Heart left ventricle (tissue), 16 donors: Measurements from ENCODE around the gene NR3C2. TPM values are rescaled to one million over a fixed set of nuclear protein-coding genes. Genes with fewer than 3 reads are reported as not detected.

Experiments
- ATAC-seq, 4 donors: fragments of 200-7000 bp; cut with Tn5 transposase; one replicate each; pipeline ENCODE4 v1.9.1; 2020 to 2022; ENCODE audit warnings: moderate library complexity in 4 of 4, mild to moderate bottlenecking in 3 of 4, moderate number of reproducible peaks in 1 of 4
- DNase-seq, 5 donors: peaks; one replicate each; pipeline ENCODE4 v3.0.0-alpha.2; 2020
- H3K27ac ChIP-seq, 12 donors: fragments of 200-600 bp; sonication (generic) in 4 of 12; one replicate each; pipeline versions ENCODE4 v1.5.0 to v1.8.0; 2016 to 2022; ENCODE audit warnings: mild to moderate bottlenecking in 2 of 12
- H3K27me3 ChIP-seq, 9 donors: fragments of 200-600 bp; sonication (generic) in 2 of 9; one replicate each; pipeline versions ENCODE4 v1.5.1 to v1.8.0; 2016 to 2022; ENCODE audit warnings: mild to moderate bottlenecking in 3 of 9
- H3K36me3 ChIP-seq, 9 donors: fragments of 200-600 bp; sonication (generic) in 2 of 9; one replicate each; pipeline versions ENCODE4 v1.5.0 to v1.8.0; 2018 to 2022; ENCODE audit warnings: mild to moderate bottlenecking in 2 of 9
- H3K4me1 ChIP-seq, 12 donors: fragments of 200-600 bp; sonication (generic) in 4 of 12; one replicate each; pipeline versions ENCODE4 v1.5.0 to v1.8.0; 2016 to 2022; ENCODE audit warnings: mild to moderate bottlenecking in 3 of 12
- H3K4me3 ChIP-seq, 12 donors: fragments of 200-600 bp; sonication (generic) in 4 of 12; one replicate each; pipeline versions ENCODE4 v1.5.0 to v1.8.0; 2017 to 2022; ENCODE audit warnings: mild to moderate bottlenecking in 9 of 12, moderate library complexity in 4 of 12
- H3K9me3 ChIP-seq, 12 donors: fragments of 200-600 bp; sonication (generic) in 4 of 12; one replicate each; pipeline versions ENCODE4 v1.5.0 to v1.8.0; 2016 to 2022; ENCODE audit warnings: mild to moderate bottlenecking in 1 of 12
- POLR2A ChIP-seq, 2 donors: fragments of 450-650 bp; IDR thresholded peaks; one replicate each; pipeline ENCODE4 v1.6.1; 2017; ENCODE audit warnings: antibody characterized with exemption in 2 of 2, mild to moderate bottlenecking in 2 of 2, moderate library complexity in 2 of 2
- WGBS, 4 donors: extraction: QIAGEN DNeasy Blood & Tissue Kit in 2 of 4; methylation state at CpG; one replicate each; pipeline versions ENCODE4 v1.1.5 to v1.1.7; 2013 to 2018; 5-methylcytosine and 5-hydroxymethylcytosine counted together
- intact Hi-C, 10 donors: fragments of 100-400 bp; cut with DNase I; formaldehyde crosslinking; loops; one replicate each; pipeline versions ENCODE4 v1.11.1 to v1.14.2; 2022
- polyA plus RNA-seq, 2 donors: library from polyadenylated mRNA; stranded (reverse); fragments of 200-250 nt; gene quantifications; one replicate each; pipeline ENCODE4 v1.2.3, GENCODE V29; 2013
- total RNA-seq, 9 donors: library from RNA; depleted of rRNA in 2 of 9; stranded (reverse); fragments of >200 nt in 2 of 9; fragmentation: NEBNext Ultra II Directional in 3 of 9; extraction: Animal tissue kit (Norgen Biotek cat#: 25700) in 3 of 9; gene quantifications; one replicate each; pipeline versions ENCODE4 v1.1.0 to v1.2.4, GENCODE V29; 2016 to 2023
- TF ChIP-seq, protein P1 (sequence below), 12 donors: fragments of 200-600 bp; sonication (generic) in 4 of 12; IDR thresholded peaks; one replicate each; pipeline versions ENCODE4 v1.5.0 to v1.8.0; 2018 to 2022; ENCODE audit warnings: antibody characterized with exemption in 12 of 12, mild to moderate bottlenecking in 5 of 12
- donor health status: ischemic (EF 13 %, LVEDD 7.1; RV severe dilation, severe dysfunction).
- donor health status: healthy with polysubstance abuse.
- donor health status: DM: no; HTN: yes; CAD: no.
- donor health status: DM: no; HTN: no; CAD: no.
- donor health status: ischemic (EF 25% LVEDD 6.9; RV normal size, moderate dysfunction).
- donor health status: ischemic (EF 25% LVEDD 5.7; RV mildly dilated, moderate dysfunction).
- donor health status: healthy.
- donor health status: DM: yes; HTN: yes; CAD: no.
- donor health status: ischemic (EF 35%, LVEDD 5.7; RV mildly dilated, moderate dysfunction).
- donor health status: nonischemic (EF 11% LVEDD 7.7; RV severe dilation, severe dysfunction).
- donor health status: DM: yes; HTN: yes; CAD: no.
- donor health status: PGD.
- donor health status: ischemic (EF 29% LVEDD 5.4; RV normal size, mild dysfunction).
- donor health status: nonischemic (EF 23%, LVEDD 6.1; RV moderate dilation, normal function).

The NR3C2 gene
- total and polyA plus RNA-seq, 11 donors, result 3.6 to 26.5 (median 18.4) TPM

DNA sequence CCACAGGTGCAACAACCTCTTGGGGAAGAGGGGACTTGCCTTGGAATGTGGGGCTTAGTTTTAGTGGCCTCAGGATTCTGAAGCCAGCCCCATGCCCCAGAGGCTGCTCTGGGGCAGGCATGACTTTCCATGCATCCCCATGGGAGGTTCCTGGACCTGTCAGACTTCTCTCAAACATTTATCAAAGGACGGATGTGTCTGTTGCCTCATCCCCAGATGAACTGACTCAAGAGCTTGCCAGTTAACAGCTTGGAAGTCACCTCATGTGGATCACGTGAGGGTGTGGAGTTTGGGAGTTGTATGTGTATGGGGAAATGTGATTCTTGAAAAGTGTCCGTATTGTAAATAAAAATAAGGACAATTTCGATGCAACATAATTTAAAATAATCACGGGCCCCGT lies 368.9 kb downstream of the NR3C2 start:
- Histone ChIP-seq H3K4me3 (no peak overlapping the region), H3K9me3 (peaks cover 0 to 21% (median 0%) of the 10 kb centered on the region in 12 donors), H3K27ac (no peak overlapping the region), H3K36me3 (peaks cover 0 to 58% (median 32%) of the 10 kb centered on the region in 9 donors), H3K27me3 (no peaks in the 10 kb centered on the region), H3K4me1 (peaks cover 0 to 58% (median 15%) of the 10 kb centered on the region in 12 donors)
- 79 to 87% (median 83%) methylated on average over 6 of the region's 6 CpGs for WGBS, 4 donors
- intact Hi-C loops, result no loop called here
- ATAC-seq (no peak), DNase-seq (no peak)
- TF ChIP-seq, protein P1, sequence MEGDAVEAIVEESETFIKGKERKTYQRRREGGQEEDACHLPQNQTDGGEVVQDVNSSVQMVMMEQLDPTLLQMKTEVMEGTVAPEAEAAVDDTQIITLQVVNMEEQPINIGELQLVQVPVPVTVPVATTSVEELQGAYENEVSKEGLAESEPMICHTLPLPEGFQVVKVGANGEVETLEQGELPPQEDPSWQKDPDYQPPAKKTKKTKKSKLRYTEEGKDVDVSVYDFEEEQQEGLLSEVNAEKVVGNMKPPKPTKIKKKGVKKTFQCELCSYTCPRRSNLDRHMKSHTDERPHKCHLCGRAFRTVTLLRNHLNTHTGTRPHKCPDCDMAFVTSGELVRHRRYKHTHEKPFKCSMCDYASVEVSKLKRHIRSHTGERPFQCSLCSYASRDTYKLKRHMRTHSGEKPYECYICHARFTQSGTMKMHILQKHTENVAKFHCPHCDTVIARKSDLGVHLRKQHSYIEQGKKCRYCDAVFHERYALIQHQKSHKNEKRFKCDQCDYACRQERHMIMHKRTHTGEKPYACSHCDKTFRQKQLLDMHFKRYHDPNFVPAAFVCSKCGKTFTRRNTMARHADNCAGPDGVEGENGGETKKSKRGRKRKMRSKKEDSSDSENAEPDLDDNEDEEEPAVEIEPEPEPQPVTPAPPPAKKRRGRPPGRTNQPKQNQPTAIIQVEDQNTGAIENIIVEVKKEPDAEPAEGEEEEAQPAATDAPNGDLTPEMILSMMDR (IDR thresholded peaks at IDR 0.05), result no peak
- no peak for TF ChIP-seq POLR2A (IDR thresholded peaks at IDR 0.05)

DNA sequence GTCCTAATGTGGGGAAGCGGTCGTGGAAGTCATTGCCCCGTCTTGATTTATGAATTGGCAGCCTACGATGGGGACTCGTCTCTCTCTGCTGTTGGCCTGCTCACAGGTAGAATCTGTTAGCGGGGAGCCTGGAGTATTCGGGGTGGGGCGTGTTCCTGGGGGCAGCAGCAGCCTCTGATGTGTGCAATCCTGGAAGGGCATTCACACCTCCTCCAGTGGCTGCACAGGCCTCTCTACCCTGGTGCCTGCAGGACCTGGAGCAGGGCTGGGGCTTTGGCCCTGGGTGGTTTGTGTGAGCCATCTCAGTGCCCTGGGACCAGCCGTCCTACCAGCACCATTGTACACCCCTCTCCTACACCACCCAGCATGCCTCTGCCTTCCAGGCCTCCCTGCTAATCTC lies 369.4 kb downstream of the NR3C2 start:
- ATAC-seq (no peak), DNase-seq (no peak)
- Histone ChIP-seq H3K27me3 (no peaks in the 10 kb centered on the region), H3K9me3 (peaks cover 0 to 21% (median 0%) of the 10 kb centered on the region in 12 donors), H3K4me3 (no peak overlapping the region), H3K4me1 (peaks cover 0 to 59% (median 18%) of the 10 kb centered on the region in 12 donors), H3K27ac (no peak overlapping the region), H3K36me3 (peaks cover 0 to 52% (median 32%) of the 10 kb centered on the region in 9 donors)
- 91 to 98% (median 96%) methylated on average over 8 to 9 of the region's 9 CpGs for WGBS, 4 donors
- intact Hi-C loops, result no loop called here
- TF ChIP-seq POLR2A (IDR thresholded peaks at IDR 0.05), result no peak
- TF ChIP-seq, protein P1 (IDR thresholded peaks at IDR 0.05), result no peak

DNA sequence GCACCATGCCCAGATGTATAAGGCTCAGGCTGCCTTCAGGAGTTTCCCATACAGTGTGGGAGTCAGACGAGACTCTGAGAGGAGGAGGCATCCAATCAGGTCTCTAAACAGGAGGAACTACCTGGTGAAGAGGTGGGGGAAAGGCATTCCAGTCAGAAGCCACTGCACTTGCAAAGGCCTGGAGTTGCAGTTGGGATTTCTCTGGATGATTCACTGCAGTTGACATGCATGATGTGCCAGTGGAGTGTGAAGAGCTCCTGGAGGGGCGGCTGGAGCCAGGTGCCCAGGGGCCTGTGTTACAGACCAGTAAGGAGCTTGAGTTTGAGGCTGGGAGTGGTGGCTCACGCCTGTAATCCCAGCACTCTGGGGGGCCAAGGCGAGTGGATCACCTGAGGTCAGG lies 371.2 kb downstream of the NR3C2 start:
- Histone ChIP-seq H3K4me3 (no peak overlapping the region), H3K9me3 (peaks cover 0 to 15% (median 0%) of the 10 kb centered on the region in 12 donors), H3K27me3 (no peaks in the 10 kb centered on the region), H3K27ac (peak overlapping the region in 1 of 12 donors; percentile 54), H3K36me3 (peaks cover 0 to 49% (median 30%) of the 10 kb centered on the region in 9 donors), H3K4me1 (peaks cover 0 to 68% (median 28%) of the 10 kb centered on the region in 12 donors)
- ATAC-seq (no peak), DNase-seq (no peak)
- intact Hi-C loops, result no loop called here
- 82 to 86% (median 84%) methylated on average over 4 of the region's 4 CpGs for WGBS, 4 donors
- TF ChIP-seq POLR2A (IDR thresholded peaks at IDR 0.05), result no peak
- TF ChIP-seq, protein P1 (IDR thresholded peaks at IDR 0.05), result no peak

DNA sequence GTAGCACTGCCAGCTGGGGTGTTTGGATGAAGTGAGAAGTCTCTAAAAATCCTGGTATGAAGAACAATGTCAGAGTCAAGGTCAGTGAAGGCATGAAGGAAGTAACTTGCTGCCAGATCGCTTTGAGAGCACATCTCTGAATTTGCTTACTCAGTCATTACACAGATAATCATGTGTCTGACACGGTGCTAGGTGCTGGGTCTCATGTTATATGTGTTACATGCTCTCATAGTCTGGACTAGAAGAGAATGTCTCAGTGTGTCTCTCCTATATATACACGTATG lies 372.4 kb downstream of the NR3C2 start:
- Histone ChIP-seq H3K9me3 (peaks cover 0 to 7% (median 0%) of the 10 kb centered on the region in 12 donors), H3K27ac (peak overlapping the region in 8 of 12 donors; percentile 10 to 54 (median 25)), H3K4me3 (no peak overlapping the region), H3K36me3 (peaks cover 0 to 40% (median 36%) of the 10 kb centered on the region in 9 donors), H3K4me1 (peaks cover 0 to 67% (median 28%) of the 10 kb centered on the region in 12 donors), H3K27me3 (no peaks in the 10 kb centered on the region)
- intact Hi-C loops, result loop anchor here in 1 of 10 donors (10.0 kb wide), 1 partner anchor 75 kb away; no protein-coding TSS in a partner anchor
- 29 to 37% (median 31%) methylated on average over 3 of the region's 3 CpGs for WGBS, 4 donors
- ATAC-seq, result peak in 1 of 4 donors; percentile 13
- TF ChIP-seq, protein P1 (IDR thresholded peaks at IDR 0.05), result no peak
- no peak for TF ChIP-seq POLR2A (IDR thresholded peaks at IDR 0.05)
- DNase-seq, result no peak
